Left hindlimb (tissue), 1 donor: ENCODE results near the gene AMIGO1.
"Not testable (repeated sequence)": the region's sequence is repeated elsewhere in the genome, so short reads cannot be mapped to it uniquely, and the experiment has no call there.

Experiments
- DNase-seq: peaks from one replicate; pipeline ENCODE4 v3.0.0-alpha.2; 2018

Gene AMIGO1

DNA sequence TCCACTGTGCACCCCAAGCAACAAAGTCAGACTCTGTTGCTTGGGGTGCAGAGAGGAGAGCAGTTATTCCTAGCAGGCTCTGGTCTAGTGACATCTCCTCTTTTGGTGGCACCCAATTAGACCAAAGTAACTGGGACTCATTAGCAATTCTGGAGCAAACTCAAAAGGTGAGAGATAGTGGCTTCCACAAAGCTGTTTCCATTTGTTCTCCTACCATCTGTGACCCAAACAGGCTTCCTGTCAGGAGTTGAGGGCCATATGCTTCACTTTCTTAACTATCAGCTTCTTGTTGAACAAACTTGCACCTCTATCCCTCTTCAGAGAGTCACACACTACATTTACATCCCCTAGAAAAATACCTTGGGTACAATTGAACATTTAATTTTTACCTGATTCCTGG is 27.3 kb downstream of the AMIGO1 start:
- DNase-seq = no peak

DNA sequence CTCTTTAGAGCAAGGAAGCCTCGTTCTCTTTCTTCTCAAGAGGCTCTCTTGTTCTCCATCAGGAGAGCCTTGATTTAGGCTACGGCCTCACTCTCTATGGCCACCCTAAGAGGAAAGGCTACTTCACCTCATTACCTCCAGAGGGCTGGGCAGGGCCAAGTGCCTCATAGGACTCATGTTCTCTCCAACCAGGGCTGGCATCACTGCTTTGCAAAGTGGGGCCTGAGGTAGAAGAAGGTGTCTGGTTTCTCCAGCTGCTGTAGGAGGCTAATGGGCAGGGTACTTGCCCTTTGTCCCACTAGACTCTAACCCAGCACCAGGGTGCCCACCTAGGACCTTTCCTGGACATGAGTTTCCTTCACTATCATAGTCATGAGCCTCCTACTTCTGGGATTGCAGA is 27.9 kb downstream of the AMIGO1 start:
- no peak for DNase-seq

DNA sequence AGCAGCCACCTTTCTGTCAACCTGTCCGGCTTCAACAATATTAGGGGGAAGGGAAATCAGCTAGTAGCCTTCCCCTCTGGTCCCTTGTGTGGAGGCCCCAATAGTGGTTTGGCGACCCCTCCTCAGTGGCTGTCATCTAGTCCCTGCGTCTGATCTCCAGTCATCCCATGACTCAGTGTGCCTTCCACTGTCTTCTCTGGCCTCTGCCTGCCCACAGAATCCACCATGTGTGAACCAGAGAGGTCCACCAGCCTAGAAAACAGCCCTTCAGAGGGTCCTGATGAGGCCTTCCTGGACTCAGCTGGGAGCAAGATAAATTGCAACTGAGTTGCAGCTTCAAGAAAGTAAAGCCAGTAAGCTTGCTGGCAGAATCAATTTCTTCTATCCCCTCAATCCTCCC is 29.6 kb downstream of the AMIGO1 start:
- no peak for DNase-seq

DNA sequence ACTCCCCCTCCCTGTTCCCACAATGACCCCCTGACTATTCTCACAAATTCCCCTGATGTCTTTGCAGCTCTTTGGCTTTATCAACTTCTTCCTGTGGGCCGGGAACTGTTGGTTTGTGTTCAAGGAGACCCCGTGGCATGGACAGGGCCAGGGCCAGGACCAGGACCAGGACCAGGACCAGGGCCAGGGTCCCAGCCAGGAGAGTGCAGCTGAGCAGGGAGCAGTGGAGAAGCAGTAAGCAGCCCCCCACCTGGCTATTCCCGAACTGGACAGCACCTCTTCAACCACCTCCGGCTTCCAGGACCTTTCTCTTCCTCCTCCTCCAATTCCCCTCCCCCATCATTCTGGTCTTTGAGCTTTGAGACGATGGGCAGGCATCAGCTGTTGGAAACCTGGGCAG is 30.2 kb downstream of the AMIGO1 start:
- no peak for DNase-seq

DNA sequence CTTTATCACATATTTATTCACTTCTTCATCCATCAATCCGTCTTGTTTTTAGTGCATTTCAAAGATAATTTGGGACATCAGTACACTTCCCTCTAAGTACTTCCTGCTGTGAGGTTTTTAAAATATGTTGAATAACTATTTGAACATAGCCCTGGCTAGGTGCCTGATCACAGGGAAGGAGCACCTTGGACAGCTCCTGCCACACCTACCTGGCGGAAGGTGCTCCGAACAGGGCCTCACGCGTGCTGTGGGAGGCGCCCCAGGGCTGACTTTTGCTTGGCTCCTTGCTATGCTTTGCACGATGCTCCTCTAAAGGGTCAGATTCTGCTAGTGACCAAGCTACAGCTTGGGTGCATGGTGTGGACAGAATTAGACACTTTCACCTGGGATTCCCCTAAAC is 30.7 kb downstream of the AMIGO1 start:
- DNase-seq = no peak

DNA sequence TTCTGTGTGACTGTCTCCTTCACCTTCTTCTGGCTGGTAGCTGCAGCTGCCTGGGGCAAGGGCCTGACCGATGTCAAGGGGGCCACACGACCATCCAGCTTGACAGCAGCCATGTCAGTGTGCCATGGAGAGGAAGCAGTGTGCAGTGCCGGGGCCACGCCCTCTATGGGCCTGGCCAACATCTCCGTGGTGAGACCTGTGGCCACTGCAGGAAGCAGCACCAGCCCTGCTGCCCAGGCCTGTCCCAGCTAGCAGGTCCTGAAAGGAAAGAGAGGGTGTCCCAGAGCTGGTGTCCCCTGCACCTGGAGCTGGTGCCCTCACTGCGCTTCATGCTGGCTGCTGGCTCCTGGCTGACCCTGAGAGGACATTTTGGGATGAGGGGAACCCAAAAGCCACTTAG is 31.7 kb downstream of the AMIGO1 start:
- no peak for DNase-seq

DNA sequence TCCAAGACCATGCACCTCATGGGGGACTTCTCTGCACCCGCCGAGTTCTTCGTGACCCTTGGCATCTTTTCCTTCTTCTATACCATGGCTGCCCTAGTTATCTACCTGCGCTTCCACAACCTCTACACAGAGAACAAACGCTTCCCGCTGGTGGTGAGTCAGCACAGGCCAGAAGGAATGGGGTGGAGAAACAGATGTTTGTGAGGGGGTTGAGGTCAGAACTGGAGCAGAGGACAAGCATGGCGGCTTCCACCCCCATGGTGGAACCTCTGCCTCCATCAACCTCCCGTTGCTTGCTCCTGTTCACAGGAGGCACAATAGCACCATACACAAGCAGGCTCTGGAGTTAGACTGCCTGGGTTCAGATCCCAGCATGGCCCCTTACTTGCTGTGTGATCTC is 32.7 kb downstream of the AMIGO1 start:
- DNase-seq = no peak

DNA sequence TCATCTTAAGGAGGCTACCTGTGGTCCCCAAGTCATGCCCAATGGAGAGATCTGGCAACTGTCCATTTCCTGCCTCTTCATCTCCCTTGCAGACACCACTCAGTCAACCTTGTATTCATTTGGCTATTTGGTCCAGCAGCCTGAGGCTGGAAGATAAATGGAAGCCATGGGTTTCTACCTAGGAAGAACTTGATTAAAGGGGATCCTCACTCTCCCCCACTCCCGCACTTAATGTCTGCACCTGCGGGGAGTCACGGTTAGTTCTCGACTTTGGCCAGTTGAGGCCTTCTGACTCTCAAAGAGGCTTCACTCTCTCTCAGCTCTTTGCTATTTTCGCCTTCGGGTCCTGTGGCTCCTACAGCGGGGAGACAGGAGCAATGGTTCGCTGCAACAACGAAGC is 34.3 kb downstream of the AMIGO1 start:
- DNase-seq = no peak

DNA sequence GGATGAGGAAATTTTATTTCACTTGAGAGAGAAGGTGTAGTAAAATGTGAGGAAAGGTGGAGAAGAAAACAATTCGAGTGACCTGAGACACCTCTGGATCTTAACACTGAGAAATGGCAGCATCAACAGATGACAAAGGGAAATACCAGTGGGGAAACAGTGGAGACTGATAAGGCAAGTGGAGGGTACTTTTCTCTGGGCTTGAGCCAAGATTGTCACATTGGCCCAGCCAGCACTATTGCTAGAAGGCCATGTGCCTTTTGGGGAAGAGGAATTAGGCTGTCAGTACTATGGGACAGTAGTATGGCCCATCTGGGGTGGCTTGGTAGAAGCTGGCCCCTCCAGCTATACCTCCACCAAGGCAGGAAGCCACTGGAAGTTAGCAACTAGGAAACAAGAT is 34.8 kb downstream of the AMIGO1 start:
- DNase-seq = no peak

DNA sequence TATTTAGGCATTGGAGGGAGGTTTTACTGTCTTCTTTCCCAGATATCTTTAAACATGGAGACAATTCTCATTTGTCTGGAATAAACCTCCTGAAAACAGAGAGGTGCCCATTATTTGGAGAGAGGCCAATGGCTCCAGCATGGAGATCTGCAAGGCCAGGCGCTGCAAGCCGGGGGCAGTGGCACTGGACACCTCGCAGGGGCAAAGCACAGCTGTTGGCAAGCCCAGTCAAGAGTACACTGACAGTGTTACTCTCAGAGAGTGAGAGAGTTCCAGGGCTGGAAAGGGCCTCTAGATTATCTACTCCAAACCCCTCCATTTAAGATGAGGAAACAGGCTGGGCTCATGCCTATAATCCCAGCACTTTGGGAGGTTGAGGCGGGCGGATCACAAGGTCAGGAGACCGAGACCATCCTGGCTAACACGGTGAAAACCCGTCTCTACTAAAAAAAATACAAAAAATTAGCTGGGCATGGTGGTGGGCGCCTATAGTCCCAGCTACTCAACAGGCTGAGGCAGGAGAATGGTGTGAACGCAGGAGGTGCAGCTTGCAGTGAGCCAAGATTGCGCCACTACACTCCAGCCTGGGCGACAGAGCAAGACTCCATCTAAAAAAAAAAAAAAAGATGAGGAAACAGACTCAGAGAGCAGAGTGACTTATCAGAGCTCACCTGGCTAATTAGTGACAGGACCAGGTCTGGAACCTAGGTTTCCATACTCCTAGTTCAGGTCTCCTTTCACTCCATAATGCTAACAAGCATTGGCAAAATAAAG is 36.1 kb downstream of the AMIGO1 start:
- DNase-seq = not testable (repeated sequence)

DNA sequence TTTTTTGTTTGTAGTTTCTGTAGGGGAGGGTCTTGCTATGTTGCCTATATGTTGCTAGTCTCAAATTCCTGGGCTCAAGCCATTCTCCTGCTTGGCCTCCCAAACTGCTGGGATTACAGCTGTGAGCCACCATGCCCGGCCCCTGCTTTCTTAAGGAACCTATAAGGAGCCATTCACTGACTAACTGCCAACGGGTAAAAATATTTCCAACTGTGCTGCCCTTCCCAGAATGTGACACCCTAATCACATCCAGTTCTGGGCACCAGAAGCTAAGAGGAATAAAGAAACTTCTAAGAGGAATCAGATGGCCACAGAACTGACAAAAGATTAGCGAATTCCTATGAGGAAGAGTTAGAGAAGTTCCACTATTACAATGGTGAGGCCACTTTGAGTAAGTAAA is 36.7 kb downstream of the AMIGO1 start:
- no peak for DNase-seq

DNA sequence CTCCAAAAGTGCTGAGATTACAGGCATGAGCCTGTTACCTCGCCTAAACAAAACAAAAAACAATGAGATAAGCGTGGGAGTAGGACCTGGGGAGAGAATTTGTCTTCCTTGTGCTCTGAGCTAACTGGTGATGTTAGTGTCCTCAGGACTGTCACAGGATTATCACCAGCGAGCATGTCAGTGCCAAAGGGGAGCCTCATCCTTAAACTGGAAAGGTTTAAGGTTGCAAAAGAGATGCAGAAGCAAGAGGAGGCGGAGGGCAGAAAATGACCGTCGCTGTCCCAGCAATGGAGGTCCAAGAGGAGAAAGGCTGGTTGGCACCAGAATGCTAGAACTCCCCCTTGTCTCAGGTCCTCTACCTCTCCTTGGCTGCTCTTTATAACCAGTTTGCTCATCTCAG is 39.3 kb downstream of the AMIGO1 start:
- no peak for DNase-seq

DNA sequence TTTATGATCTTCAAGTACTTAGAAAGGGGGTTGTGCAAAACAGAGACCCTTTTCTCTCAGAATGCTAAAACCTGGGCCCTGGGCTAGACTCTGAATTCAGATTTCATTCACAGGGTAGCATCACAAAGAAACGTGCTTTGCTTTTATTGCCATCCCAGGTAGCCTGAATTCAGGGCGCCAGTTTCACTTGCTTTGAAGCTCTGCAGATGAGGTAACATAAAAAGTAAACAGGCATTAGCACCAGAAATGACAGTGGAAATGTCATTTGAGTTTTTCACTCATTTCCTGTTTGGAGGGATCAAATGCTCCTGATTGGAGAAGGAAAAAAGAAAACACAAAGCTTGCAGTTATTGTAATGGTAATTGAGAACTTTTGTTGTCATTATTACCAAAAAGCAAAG is 40.6 kb downstream of the AMIGO1 start:
- DNase-seq = no peak

DNA sequence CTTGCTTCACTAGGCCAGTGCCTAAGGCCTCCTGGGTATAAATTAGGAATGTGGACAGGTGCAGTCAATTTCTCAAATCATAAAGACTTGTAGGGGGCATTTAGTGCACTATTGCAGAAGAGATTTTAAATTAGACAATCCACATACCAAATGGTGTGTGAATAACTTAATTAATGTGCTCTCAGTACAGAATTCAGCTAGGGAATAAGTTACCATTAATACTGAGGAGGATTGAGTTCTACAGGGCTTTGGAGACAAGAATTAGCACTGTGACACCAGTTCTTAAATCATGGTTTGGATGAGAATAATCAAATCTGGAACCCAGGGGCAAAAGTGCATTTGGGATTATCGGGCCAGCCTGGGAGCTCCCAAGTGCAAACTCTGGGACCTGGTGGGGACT is 41.5 kb downstream of the AMIGO1 start:
- no peak for DNase-seq

DNA sequence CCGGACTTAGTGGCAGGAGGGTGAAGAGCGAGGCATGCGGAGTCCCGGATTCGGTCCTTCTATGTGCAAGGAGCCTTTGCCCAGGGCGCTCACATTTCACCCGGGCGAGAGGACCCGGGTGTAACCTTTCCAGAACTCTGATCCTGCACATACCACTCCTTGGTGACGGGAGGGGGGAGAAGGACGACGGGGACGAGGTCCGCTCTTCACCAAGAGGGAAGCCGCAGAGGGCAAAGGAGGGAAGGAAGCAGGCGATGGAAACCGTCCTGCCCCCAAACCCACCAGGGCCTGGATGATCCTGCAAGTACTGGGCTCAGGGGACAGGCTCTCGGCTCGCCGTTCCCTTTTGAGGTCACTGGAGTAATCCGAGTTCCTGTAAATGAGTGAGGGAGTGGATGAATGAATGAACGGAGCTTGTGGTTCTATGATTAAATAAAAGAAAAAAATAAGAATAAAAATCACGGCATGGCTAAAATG is 42.2 kb downstream of the AMIGO1 start:
- DNase-seq = no peak

DNA sequence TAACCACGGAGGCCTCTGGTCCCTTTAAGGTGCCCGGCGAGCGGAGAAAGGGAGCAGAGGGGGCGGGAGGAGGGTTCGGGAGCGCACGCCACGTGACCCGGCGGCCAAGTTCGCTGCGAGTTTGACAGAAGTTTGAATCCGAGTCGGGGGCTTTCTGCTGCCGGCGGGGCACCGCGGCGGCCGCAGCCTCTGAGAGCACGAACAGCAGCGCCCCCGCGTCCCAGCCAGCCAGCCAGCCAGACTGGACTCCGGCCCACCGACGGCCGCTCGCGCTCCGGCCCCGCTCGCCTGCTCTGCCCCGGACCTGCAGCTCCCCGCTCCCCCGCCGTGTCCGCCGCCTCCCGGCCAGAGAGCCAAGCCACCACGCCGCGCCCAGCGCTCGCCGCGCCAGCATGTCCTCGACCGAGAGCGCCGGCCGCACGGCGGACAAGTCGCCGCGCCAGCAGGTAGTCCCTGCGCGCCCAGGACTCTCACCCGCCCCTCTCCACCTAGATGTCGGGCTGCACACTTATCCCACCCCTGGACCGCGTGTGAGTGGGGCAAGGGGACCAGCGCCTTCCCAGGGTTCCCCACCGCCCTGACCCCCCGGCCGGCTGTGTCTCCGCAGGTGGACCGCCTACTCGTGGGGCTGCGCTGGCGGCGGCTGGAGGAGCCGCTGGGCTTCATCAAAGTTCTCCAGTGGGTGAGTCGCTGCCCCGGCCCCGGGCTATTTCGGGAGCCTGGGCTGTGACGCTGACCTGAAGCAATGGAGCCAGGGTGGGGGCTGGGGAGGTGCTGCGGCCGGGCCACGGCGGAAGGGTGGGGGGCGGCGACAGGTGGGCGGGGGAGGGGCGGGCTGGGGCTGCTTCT is 42.9 kb downstream of the AMIGO1 start, which contains the start of gene SYPL2:
Gene SYPL2, plus strand, starts transcription at position 95 of the 849 bp plus-strand sequence. Its CDS starts 298 bp downstream, at position 393.
- DNase-seq = peak; percentile 67

DNA sequence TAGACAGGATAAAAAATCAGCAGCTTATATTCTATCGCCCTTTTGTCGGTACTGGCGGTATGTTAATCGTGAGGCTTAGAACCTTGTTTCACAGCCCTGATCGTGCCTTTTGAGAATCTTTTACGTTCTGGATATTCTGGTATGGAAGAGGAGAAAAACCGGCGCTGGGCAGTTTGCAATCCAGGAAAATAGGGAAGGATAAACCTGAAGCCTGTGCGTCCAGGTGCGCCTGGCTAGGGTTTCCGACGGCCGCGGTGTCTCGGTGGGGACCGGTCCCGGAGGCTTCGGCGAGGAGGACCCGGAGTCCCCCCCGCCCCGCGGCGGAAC is 43.4 kb downstream of the AMIGO1 start:
- DNase-seq = no peak

DNA sequence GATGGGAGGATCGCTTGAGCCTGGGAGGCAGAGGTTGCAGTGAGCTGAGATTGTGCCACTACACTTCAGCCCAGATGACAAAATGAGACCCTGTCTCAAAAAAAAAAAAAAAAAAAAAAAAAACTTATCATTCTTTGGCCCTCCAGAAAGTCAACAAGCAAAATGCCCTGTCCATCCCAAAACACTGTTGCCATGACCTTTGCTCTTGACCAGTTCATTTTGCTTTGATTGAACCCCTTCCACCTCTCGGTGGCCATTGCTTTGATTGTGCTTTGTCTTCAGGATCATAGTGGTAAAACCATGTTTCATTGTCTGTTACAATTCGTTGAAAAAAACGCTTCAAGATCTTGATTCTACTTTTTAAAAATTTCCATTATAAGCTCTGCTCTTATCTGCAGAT is 51.7 kb downstream of the AMIGO1 start:
- no peak for DNase-seq

DNA sequence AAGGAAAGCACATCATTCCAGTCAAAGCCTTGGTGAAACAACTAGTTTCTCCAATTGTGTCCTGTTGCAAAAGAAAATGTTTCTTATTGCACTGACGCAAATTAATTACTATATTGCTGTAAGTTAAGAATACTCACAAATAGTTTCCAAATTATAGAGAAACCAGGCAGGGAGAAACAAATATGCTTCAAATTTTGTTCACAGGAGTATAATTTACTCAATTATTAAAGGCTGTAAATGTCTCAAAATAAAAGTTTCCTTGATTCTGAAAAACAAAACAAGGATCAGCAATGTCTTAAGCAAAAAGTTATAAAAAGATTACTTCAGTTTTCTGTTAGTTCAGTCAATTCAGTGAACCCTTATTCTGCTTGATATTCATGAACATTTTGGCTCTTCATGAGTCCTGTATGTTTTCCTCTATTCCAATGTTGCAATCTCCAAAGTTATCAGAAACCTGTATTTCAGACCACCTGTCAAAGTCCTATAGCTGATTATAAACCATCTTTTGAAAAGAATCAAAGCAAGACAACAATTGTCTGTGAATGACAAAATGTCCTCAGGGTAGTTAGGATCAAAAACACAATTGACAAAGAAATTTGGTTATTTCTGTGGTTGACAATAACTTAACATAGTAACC is 54.9 kb downstream of the AMIGO1 start:
- DNase-seq = no peak
